Activated T-cell treated with anti-CD3 and anti-CD28 coated beads, Interleukin-2, amount 50 U/mL, for 72 hours (primary cell): Measurements from ENCODE around the gene C1orf210. TPM values are rescaled to one million over a fixed set of nuclear protein-coding genes. Genes with fewer than 3 reads are reported as not detected.

ENCODE experiments used
- ATAC-seq, 2 donors: fragments of 150-1000 bp; cut with Tn5 transposase; replicated peaks in 1 of 2; 2 replicates each; pipeline ENCODE4 v1.10.0; 2021; ENCODE audit warnings: moderate library complexity in 2 of 2, mild to moderate bottlenecking in 1 of 2
- DNase-seq, 2 donors: peaks; one replicate each; pipeline ENCODE4 v3.0.0; 2021 to 2022; ENCODE audit warnings: mixed read lengths in 1 of 2
- H3K27ac Mint-ChIP-seq: one replicate; pipeline ENCODE4 v1.8.0; 2022; ENCODE audit warnings: mild to moderate bottlenecking, moderate library complexity, mixed read lengths
- H3K27me3 Mint-ChIP-seq: one replicate; pipeline ENCODE4 v1.8.0; 2022; ENCODE audit warnings: low read depth, mixed read lengths
- H3K36me3 Mint-ChIP-seq, 2 donors: one replicate each; pipeline ENCODE4 v1.8.0; 2022; ENCODE audit warnings: mixed read lengths in 2 of 2, mild to moderate bottlenecking in 1 of 2; ENCODE audit not compliant: insufficient read depth in 2 of 2
- H3K4me1 Mint-ChIP-seq: one replicate; pipeline ENCODE4 v1.8.0; 2022; ENCODE audit warnings: low read depth, mixed read lengths
- H3K4me3 Mint-ChIP-seq, 2 donors: one replicate each; pipeline ENCODE4 v1.8.0; 2022; ENCODE audit warnings: mild to moderate bottlenecking in 2 of 2, mixed read lengths in 2 of 2, moderate library complexity in 2 of 2
- H3K9me3 Mint-ChIP-seq, 2 donors: one replicate each; pipeline ENCODE4 v1.8.0; 2022; ENCODE audit warnings: mixed read lengths in 2 of 2
- total RNA-seq, 2 donors: library from RNA; stranded (reverse); gene quantifications; one replicate each; pipeline ENCODE4 v1.2.3, GENCODE V29; 2022

C1orf210 gene
- under 1 TPM in 1 of 2 donors, not detected in 1; 0.38 TPM for total RNA-seq

DNA sequence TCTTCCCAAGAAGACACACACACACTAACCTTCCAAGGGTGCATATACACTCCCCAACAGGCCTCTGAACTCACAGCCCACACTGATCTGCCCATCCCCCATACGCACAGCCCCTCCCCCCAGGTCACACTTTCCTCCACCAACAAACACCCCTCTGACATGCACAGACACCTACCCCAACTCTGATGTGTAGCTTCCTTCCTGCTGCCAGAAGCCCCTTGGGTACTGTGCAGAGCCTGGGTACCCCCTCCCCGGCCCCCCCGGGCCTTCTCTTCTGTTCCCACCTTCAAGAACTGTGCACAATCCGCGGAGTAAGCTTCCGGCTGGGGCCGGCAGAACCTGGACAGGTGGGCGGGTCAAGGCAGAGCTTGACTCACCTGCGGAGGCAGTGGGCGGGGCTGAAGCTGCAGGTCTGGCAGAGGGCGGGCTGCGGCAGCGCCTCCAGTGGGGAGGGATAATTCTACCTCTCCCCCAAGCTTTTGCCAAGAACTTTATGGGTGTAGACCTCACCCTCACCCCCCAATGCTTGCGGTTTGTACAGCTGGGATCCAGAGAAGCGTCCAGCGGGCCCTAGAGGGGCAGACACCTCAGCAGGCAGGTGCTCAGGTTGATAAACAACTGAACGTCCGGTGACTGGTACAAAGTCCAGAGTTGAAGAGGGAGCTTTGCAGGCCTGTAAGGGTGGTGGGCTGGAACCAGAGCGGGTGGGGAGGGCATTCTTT is at the start of gene C1orf210:
TSS of gene C1orf210 (minus strand) at position 313 of the 722 bp plus-strand sequence. CDS start 2,311 bp downstream, outside the sequence.
- no peaks in the 10 kb centered on the region for H3K9me3 Mint-ChIP-seq
- H3K27ac Mint-ChIP-seq, result no peak within 1 kb of the TSS
- DNase-seq (peak in 1 of 2 donors; percentile 21), ATAC-seq (no peak)
- no peaks in the 10 kb centered on the region for H3K4me1 Mint-ChIP-seq
- H3K4me3 Mint-ChIP-seq, result no peak within 1 kb of the TSS
- no peaks in the 10 kb centered on the region for H3K36me3 Mint-ChIP-seq
- no peaks in the 10 kb centered on the region for H3K27me3 Mint-ChIP-seq

DNA sequence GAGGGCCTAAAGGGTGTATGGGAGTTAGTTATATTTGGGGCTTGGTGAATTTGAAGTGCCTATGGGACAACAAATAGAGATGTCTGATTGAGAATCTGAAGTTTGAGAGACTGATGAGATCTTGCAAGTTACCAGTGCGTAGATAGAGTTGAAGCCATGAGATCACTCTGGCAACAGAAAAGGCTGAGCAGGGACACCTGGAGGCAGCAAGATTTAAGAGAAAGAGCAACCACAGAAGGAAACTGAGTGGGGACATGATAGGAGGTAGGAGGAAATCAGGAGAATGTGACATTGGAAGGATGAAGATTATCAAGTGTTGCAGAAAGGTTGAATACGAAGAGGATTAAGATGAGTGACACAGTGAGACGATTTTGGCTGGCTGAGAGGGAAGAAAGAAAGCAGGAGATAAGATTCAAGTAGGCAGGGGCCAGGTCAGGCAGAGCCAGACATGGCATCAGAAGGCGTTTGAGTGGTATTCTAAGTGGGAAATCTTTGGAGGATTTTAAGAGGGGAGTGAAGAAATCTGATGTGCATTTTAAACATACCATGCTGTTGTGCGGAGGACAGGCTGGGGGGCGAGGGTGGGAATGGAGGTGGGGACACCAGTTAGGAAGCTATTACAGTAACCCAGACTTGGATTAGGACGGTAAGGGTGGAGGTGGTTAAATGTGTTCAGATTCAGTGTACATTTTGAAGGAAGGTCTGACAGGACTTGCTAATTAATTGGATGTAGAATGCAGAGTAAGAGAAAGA is 49.2 kb upstream of the C1orf210 start:
- H3K9me3 Mint-ChIP-seq, result no peaks in the 10 kb centered on the region
- ATAC-seq, result no peak

GRCh38 chr1:43331688-43332087 is 46.3 kb upstream of the C1orf210 start:
- Mint-ChIP-seq H3K9me3 (peaks cover 2 to 4% of the 10 kb centered on the region in 2 donors), H3K4me1 (peaks cover 18% of the 10 kb centered on the region), H3K27me3 (no peaks in the 10 kb centered on the region), H3K4me3 (no peak overlapping the region), H3K36me3 (peaks cover 2 to 7% of the 10 kb centered on the region in 2 donors), H3K27ac (no peak overlapping the region)
- ATAC-seq (no peak), DNase-seq (no peak)

More for the DNA sequence above, 49.2 kb upstream of the C1orf210 start:
- DNase-seq, result no peak
- peaks cover 11% of the 10 kb centered on the region for H3K4me1 Mint-ChIP-seq
- H3K27me3 Mint-ChIP-seq, result no peaks in the 10 kb centered on the region
- no peaks in the 10 kb centered on the region for H3K36me3 Mint-ChIP-seq
- H3K27ac Mint-ChIP-seq, result no peak overlapping the region
- no peak overlapping the region for H3K4me3 Mint-ChIP-seq

DNA sequence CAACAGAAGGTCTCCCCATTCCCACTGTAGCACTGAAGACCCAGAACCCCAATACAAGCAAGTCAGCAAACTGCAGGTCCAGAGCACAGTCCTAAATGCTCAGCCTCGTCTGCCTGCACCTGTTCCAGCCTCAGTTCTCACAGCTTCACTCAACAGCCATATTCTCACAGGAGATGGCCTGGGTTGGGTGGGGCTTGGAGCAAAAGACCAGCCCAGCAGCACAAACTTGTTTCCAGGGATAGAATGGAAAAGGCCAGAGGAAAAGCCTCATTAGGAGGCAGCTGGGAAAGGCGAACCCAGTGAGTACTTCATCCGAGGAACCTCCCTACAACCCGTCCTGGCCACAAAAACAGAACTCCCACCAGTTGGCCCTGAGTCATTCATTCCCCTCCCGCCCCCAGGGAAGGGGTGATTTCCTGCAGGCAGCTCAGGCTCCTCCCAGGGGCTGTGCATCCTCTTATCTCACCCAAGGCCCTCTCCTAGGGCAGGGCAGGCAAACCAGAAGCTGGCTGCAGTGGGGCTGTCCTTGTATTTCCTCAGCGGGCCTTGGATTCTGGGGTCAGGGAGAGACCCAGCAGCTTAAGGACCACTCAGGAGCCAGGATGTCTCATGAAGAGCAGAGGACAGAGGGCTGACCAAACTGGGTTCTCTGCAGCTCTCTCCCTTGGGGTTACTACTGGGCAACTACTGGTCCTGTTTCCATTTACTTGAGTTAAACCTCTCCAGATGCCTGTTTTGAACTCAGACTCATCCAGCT is 44.8 kb upstream of the C1orf210 start:
- H3K4me3 Mint-ChIP-seq, result peak overlapping the region in 1 of 2 donors; percentile 24
- H3K9me3 Mint-ChIP-seq, result peaks cover 4 to 8% of the 10 kb centered on the region in 2 donors
- ATAC-seq (peak; percentile 98), DNase-seq (peak; percentile 63 to 70)
- no peak overlapping the region for H3K27ac Mint-ChIP-seq
- H3K36me3 Mint-ChIP-seq, result peaks cover 2 to 11% of the 10 kb centered on the region in 2 donors
- H3K27me3 Mint-ChIP-seq, result no peaks in the 10 kb centered on the region
- H3K4me1 Mint-ChIP-seq, result peaks cover 18% of the 10 kb centered on the region

DNA sequence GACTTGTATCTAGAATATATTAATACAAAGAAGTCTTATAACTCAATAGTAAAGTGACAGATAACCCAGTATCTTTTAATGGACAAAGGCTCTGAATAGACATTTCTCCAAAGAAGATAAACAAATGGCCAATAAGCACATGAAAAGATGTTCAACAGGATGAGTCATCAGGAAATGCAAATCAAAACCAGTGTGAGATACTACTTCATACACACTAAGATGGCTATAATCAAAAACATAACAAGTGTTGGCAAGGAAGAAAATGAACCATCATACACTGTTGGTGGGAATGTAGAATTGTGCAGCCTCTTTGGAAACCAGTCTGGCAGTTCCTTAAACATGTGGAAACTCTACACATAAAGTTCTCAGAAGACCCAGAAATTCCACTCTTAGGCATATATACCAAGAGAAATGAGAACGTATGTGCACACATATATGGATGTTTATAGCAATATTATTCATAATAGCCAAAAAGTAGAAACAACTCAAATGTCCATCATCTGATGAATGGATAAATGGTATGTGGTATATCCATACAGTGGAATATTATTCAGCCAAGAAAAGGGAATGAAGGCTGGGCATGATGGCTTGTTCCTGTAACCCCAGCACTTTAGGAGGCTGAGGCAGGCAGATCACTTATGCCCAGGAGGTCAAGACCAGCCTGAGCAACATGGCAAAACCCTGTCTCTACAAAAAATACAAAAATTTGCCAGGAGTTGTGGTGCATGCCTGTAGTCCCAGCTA is 42.3 kb upstream of the C1orf210 start:
- Mint-ChIP-seq H3K9me3 (peaks cover 9 to 18% of the 10 kb centered on the region in 2 donors), H3K4me1 (peaks cover 28% of the 10 kb centered on the region), H3K27me3 (no peaks in the 10 kb centered on the region), H3K4me3 (no peak overlapping the region), H3K27ac (no peak overlapping the region), H3K36me3 (peaks cover 8 to 22% of the 10 kb centered on the region in 2 donors)
- DNase-seq (no peak), ATAC-seq (no peak)

DNA sequence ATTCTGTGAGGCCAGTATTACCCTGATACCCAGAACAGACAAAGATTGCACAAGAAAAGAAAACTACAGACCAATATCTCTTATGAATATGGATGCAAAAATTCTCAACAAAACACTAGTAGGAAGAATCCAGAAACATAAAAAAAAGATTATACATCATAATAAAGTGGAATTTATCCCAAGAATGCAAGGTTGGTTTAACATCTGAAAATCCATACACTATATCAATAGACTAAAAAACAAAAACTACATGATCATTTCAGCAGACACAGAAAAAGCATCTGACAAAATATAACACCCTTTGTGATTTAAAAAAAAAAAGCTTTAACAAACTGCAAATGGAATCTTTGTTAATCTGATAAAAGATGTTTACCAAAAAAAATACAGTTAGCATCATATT is 40.0 kb upstream of the C1orf210 start:
- Mint-ChIP-seq H3K27me3 (no peaks in the 10 kb centered on the region), H3K4me1 (peaks cover 24% of the 10 kb centered on the region), H3K27ac (no peak overlapping the region), H3K9me3 (peaks cover 9 to 18% of the 10 kb centered on the region in 2 donors), H3K36me3 (peaks cover 8 to 22% of the 10 kb centered on the region in 2 donors), H3K4me3 (no peak overlapping the region)
- DNase-seq (no peak), ATAC-seq (no peak)

DNA sequence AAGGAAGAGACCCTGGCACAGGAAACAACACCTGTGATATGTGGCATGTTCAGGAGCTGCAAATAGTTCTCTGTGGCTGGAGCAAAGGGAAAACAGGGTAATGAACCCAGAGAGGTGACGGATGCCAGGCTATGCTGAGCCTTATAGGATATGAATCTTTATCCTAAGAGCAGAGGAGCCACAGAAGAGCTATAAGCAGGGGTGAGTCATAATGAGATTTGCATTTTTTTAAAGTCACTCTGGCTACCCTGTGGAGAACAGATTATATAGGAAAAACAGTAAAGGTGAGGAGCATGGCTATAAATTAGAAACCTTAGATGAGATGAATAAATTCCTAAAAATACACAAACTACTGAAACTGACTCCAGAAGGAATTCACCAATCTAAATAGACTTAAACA is 39.4 kb upstream of the C1orf210 start:
- H3K36me3 Mint-ChIP-seq, result peaks cover 8 to 22% of the 10 kb centered on the region in 2 donors
- no peak overlapping the region for H3K4me3 Mint-ChIP-seq
- ATAC-seq, result no peak
- DNase-seq, result no peak
- peaks cover 19% of the 10 kb centered on the region for H3K4me1 Mint-ChIP-seq
- no peaks in the 10 kb centered on the region for H3K27me3 Mint-ChIP-seq
- H3K9me3 Mint-ChIP-seq, result peaks cover 9 to 18% of the 10 kb centered on the region in 2 donors
- no peak overlapping the region for H3K27ac Mint-ChIP-seq

- peaks cover 8 to 14% of the 10 kb centered on the region in 2 donors for H3K9me3 Mint-ChIP-seq
- no peak for ATAC-seq
Measured at GRCh38 chr1:43322506-43322905, 37.1 kb upstream of the C1orf210 start.

GRCh38 chr1:43321331-43321891 is 36.0 kb upstream of the C1orf210 start:
- Mint-ChIP-seq H3K4me3 (no peak overlapping the region), H3K4me1 (peaks cover 15% of the 10 kb centered on the region), H3K27ac (no peak overlapping the region), H3K27me3 (no peaks in the 10 kb centered on the region), H3K36me3 (peaks cover 6 to 15% of the 10 kb centered on the region in 2 donors), H3K9me3 (peaks cover 7 to 14% of the 10 kb centered on the region in 2 donors)
- ATAC-seq (no peak), DNase-seq (no peak)

More at GRCh38 chr1:43322506-43322905, 37.1 kb upstream of the C1orf210 start:
- Mint-ChIP-seq H3K27me3 (no peaks in the 10 kb centered on the region), H3K27ac (no peak overlapping the region), H3K4me3 (no peak overlapping the region), H3K36me3 (peaks cover 7 to 18% of the 10 kb centered on the region in 2 donors), H3K4me1 (peaks cover 22% of the 10 kb centered on the region)
- DNase-seq, result no peak

DNA sequence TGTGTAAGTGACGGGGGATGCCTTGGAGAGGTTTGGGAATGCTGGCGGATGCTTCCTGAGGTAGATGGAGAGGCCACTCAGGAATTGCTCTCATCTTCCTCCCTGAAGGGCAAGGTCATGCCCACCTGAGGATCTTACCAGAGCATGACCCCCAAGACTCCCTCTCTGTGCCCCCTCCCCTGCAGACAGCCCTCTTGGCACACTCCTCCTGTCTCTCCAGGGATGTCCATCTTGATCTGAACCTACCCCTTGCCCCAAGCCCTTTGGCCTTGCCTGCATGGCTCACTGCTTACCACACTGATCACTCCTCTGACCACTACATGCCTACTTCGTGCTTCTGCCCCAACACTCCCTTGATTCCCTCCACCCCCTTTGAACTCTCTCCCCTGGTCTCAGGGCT is 34.4 kb upstream of the C1orf210 start:
- H3K4me1 Mint-ChIP-seq, result peaks cover 14% of the 10 kb centered on the region
- H3K9me3 Mint-ChIP-seq, result peaks cover 4 to 8% of the 10 kb centered on the region in 2 donors
- DNase-seq (no peak), ATAC-seq (no peak)
- no peak overlapping the region for H3K27ac Mint-ChIP-seq
- no peaks in the 10 kb centered on the region for H3K27me3 Mint-ChIP-seq
- no peak overlapping the region for H3K4me3 Mint-ChIP-seq
- H3K36me3 Mint-ChIP-seq, result peaks cover 4 to 7% of the 10 kb centered on the region in 2 donors

- peaks cover 0 to 2% of the 10 kb centered on the region in 2 donors for H3K36me3 Mint-ChIP-seq
- H3K9me3 Mint-ChIP-seq, result peaks cover 0 to 3% of the 10 kb centered on the region in 2 donors
- no peaks in the 10 kb centered on the region for H3K27me3 Mint-ChIP-seq
- H3K27ac Mint-ChIP-seq, result no peak overlapping the region
- no peak for DNase-seq
- ATAC-seq, result no peak
- H3K4me3 Mint-ChIP-seq, result no peak overlapping the region
- peaks cover 9% of the 10 kb centered on the region for H3K4me1 Mint-ChIP-seq
Measured at GRCh38 chr1:43319288-43319687, 33.9 kb upstream of the C1orf210 start.

- Mint-ChIP-seq H3K9me3 (no peaks in the 10 kb centered on the region), H3K4me1 (peaks cover 6% of the 10 kb centered on the region), H3K36me3 (no peaks in the 10 kb centered on the region), H3K27me3 (no peaks in the 10 kb centered on the region), H3K4me3 (no peak overlapping the region), H3K27ac (no peak overlapping the region)
- ATAC-seq, result no peak
- DNase-seq, result no peak
Measured at GRCh38 chr1:43318831-43319230, 33.5 kb upstream of the C1orf210 start.
